Stimulated activated naive B cell treated with anti-CD40 and anti-IgM and Interleukin-4, amounts not matched to agents 10 μg/mL and 1 μg/mL and 100 μg/mL, for 72 hours (primary cell): Measurements from ENCODE around the gene IFT25.
A peak's percentile ranks its signal among the peaks of the same experiment; 100 is the strongest.

ENCODE experiments used
- ATAC-seq, 2 donors: fragments of 150-1000 bp; cut with Tn5 transposase; replicated peaks; 2 replicates each; pipeline ENCODE4 v1.10.0; 2021; ENCODE audit warnings: moderate library complexity in 1 of 2
- DNase-seq: peaks from one replicate; pipeline ENCODE4 v3.0.0; 2021
- H3K27ac Mint-ChIP-seq: one replicate; pipeline ENCODE4 v1.8.0; 2022; ENCODE audit warnings: mild to moderate bottlenecking, mixed read lengths
- H3K27me3 Mint-ChIP-seq, 2 donors: one replicate each; pipeline ENCODE4 v1.8.0; 2022; ENCODE audit warnings: mixed read lengths in 2 of 2
- H3K36me3 Mint-ChIP-seq, 2 donors: one replicate each; pipeline ENCODE4 v1.8.0; 2022; ENCODE audit warnings: mixed read lengths in 2 of 2, mild to moderate bottlenecking in 1 of 2
- H3K4me1 Mint-ChIP-seq, 2 donors: one replicate each; pipeline ENCODE4 v1.8.0; 2022; ENCODE audit warnings: mixed read lengths in 2 of 2, mild to moderate bottlenecking in 1 of 2
- H3K4me3 Mint-ChIP-seq, 2 donors: one replicate each; pipeline ENCODE4 v1.8.0; 2022; ENCODE audit warnings: mild to moderate bottlenecking in 2 of 2, mixed read lengths in 2 of 2, moderate library complexity in 1 of 2
- H3K9me3 Mint-ChIP-seq, 2 donors: one replicate each; pipeline ENCODE4 v1.8.0; 2022; ENCODE audit warnings: mixed read lengths in 2 of 2, mild to moderate bottlenecking in 1 of 2

IFT25 gene

DNA sequence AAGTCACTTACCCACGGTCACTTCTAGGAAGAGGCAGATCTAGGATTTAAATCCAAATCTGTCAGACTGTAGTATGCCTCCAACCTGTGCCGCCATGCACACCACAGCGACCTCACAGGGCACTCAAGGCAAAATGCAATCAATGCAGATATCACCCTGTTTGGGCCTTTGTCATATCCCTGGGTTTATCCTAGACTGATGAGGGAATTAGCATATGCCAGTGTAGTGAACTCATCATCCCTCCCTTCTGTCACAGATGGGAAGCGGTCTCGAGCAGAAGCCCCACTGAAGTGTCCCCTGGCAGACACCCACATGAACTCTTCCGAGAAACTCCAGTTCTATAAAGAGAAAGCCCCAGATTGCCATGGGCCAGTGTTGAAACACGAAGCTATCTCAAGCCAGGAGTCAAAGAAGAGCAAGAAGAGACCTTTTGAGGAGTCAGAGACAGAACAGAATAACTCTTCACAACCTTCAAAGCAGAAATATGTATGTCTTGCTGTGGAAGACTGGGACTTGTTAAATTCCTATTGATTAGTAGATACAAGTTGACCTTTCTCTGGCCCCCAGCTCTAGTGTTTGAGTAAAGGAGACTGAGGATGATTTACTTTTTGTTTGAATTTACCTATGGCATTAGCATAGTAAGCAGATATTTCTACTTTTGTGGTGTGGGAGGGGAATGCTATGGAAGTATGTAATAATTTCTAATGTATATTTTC lies 22.1 kb upstream of the IFT25 start:
- no peak overlapping the region for H3K27ac Mint-ChIP-seq
- no peaks in the 10 kb centered on the region for H3K4me1 Mint-ChIP-seq
- H3K9me3 Mint-ChIP-seq = no peaks in the 10 kb centered on the region
- no peaks in the 10 kb centered on the region for H3K27me3 Mint-ChIP-seq
- H3K4me3 Mint-ChIP-seq = no peak overlapping the region
- no peak for ATAC-seq
- H3K36me3 Mint-ChIP-seq = peaks cover 32 to 46% of the 10 kb centered on the region in 2 donors
- no peak for DNase-seq

DNA sequence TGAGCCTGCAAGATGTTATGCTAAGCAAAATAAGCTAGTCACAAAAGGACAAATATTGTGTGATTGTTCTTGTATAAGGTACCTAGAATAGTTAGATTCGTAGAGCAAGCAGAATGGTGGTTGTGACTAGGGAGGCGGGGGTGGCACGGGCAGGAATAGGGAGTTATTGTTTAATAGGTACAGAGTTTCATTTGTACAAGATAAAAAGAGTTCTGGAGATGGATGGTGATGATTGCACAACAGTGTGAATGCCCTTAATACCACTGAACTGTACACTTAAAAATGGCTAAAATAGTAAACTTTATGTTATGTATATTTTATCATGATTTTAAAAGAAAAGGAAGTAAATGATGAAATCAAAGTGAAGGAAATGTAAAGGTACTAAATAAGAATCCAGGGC lies 21.3 kb upstream of the IFT25 start:
- H3K4me1 Mint-ChIP-seq = no peaks in the 10 kb centered on the region
- H3K4me3 Mint-ChIP-seq = no peak overlapping the region
- DNase-seq (no peak), ATAC-seq (no peak)
- H3K27ac Mint-ChIP-seq = no peak overlapping the region
- no peaks in the 10 kb centered on the region for H3K27me3 Mint-ChIP-seq
- peaks cover 32 to 48% of the 10 kb centered on the region in 2 donors for H3K36me3 Mint-ChIP-seq
- H3K9me3 Mint-ChIP-seq = no peaks in the 10 kb centered on the region

DNA sequence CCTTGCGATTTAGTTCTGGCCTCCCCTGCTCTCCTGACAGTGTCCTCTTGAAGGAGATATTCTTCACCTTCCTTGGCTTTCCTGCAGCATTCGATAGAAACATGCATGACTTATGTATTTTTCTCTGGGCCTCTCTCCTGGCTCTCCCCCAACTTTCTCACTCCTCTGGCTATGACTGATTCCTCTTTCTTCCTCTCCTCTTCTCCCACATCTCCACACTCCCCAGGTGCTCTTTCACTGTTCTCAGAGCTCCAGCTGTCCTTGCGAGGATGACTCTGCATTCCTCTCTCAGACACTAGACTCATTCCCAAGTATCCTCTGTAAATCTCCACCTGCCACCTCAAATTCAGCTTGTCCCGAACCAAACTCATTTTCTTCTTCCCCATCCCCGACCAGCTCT lies 18.6 kb upstream of the IFT25 start:
- DNase-seq (no peak), ATAC-seq (no peak)
- Mint-ChIP-seq H3K36me3 (peaks cover 25 to 48% of the 10 kb centered on the region in 2 donors), H3K27me3 (no peaks in the 10 kb centered on the region), H3K4me3 (no peak overlapping the region), H3K27ac (no peak overlapping the region), H3K4me1 (no peaks in the 10 kb centered on the region), H3K9me3 (no peaks in the 10 kb centered on the region)

DNA sequence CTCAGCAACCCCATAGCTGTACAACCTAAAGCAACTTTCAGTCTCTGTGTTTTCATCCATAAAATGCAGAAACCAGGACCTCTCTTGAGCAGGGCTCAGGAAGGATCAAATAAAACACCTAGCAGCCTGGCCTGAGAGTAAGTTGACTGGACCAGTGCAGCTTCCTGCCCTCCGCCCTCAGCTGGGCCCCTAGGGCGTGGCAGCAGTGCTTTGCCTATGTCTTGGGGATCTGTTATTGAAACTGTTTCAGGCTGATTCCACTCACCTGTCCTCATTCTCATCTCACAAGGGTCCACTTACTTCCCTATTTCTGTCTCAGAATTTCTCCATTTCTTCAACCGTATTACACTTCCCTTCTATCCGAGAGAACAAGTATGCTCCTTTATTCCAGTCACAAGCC lies 18.0 kb upstream of the IFT25 start:
- Mint-ChIP-seq H3K4me3 (no peak overlapping the region), H3K9me3 (no peaks in the 10 kb centered on the region), H3K27me3 (no peaks in the 10 kb centered on the region), H3K27ac (no peak overlapping the region), H3K4me1 (no peaks in the 10 kb centered on the region), H3K36me3 (peaks cover 25 to 44% of the 10 kb centered on the region in 2 donors)
- DNase-seq (no peak), ATAC-seq (no peak)

DNA sequence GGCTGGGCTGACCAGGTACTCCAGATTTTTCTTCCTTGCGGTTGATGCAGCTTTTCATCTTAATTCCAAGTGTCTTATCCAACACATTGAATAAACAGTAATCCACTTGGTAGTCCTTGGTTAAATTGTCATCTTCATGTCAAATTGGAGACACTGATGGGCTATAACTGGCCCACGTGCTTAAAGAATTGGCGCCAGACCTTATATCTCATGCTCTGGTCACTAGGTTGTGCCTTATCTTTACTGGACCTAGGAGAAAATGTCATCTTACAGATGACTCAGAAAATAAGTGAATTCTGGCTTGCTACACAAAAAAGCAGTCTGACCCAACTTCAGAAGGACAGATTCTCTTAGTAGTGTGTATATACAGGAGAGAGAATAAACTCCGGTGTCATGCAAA lies 16.9 kb upstream of the IFT25 start:
- ATAC-seq = no peak
- no peak overlapping the region for H3K27ac Mint-ChIP-seq
- H3K27me3 Mint-ChIP-seq = no peaks in the 10 kb centered on the region
- H3K36me3 Mint-ChIP-seq = peaks cover 21 to 39% of the 10 kb centered on the region in 2 donors
- H3K4me3 Mint-ChIP-seq = no peak overlapping the region
- H3K4me1 Mint-ChIP-seq = no peaks in the 10 kb centered on the region
- DNase-seq = no peak
- H3K9me3 Mint-ChIP-seq = no peaks in the 10 kb centered on the region

DNA sequence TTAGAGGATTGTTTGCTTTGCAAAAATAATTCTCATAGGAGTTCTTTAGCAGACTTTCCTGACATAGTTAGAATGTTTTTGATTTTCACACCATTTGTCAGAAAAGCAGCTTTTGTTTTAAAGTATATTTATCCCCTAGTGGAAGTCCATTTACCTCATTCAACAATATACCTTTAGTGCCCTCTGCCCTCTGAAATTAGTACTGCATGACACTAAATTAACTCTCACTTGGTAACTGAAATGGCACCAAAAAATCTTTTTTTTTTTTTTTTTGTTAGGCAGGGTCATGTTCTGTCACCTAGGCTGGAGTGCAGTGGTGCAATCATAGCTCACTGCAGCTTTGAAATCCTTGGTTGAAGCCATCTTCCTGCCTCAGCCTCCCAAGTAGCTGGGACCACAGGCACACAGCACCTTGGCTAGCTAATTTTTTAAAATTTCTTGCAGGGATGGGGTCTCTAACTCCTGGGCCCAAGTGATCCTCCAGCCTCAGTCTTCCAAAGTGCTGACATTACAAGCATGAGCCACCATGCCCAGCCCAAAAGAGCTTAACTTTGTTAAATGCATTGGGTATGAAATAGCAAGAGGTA lies 14.3 kb upstream of the IFT25 start:
- Mint-ChIP-seq H3K9me3 (no peaks in the 10 kb centered on the region), H3K27ac (no peak overlapping the region), H3K27me3 (no peaks in the 10 kb centered on the region), H3K4me3 (no peak overlapping the region), H3K4me1 (no peaks in the 10 kb centered on the region), H3K36me3 (peaks cover 16 to 35% of the 10 kb centered on the region in 2 donors)
- peak; percentile 34 to 51 for ATAC-seq
- no peak for DNase-seq

DNA sequence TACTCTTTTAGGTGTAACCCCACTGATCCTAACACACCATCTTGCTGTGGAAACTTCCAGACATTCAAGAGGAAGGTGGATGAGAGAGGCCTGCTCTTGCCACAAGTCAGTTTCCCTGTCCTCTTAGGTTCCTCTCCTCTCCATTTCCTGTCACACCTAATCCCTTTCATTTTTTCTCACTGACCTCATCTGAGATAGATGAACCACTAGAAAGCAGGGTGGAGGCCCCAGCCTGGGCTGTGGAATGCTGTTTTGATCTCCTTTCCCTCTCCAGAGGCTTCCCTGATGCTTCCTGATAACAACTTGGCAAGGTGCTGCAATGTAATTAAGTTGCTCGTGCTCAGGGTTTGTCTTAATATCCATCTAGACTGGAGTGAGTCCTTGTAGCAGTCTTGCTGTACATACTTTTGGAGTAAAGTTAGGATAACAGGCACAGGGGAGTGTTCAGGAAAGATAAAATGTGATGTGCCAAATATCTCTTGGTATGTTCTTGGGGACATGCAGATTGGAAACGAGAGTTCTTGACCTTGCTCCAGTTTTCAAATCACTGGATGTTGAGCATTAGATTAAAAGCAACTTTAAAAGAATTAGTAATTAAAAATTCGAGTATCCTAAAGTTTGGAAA lies 11.8 kb upstream of the IFT25 start:
- Mint-ChIP-seq H3K4me3 (no peak overlapping the region), H3K27ac (peak overlapping the region; percentile 44), H3K4me1 (no peaks in the 10 kb centered on the region), H3K27me3 (no peaks in the 10 kb centered on the region), H3K9me3 (no peaks in the 10 kb centered on the region), H3K36me3 (peaks cover 10 to 19% of the 10 kb centered on the region in 2 donors)
- DNase-seq = no peak
- no peak for ATAC-seq

DNA sequence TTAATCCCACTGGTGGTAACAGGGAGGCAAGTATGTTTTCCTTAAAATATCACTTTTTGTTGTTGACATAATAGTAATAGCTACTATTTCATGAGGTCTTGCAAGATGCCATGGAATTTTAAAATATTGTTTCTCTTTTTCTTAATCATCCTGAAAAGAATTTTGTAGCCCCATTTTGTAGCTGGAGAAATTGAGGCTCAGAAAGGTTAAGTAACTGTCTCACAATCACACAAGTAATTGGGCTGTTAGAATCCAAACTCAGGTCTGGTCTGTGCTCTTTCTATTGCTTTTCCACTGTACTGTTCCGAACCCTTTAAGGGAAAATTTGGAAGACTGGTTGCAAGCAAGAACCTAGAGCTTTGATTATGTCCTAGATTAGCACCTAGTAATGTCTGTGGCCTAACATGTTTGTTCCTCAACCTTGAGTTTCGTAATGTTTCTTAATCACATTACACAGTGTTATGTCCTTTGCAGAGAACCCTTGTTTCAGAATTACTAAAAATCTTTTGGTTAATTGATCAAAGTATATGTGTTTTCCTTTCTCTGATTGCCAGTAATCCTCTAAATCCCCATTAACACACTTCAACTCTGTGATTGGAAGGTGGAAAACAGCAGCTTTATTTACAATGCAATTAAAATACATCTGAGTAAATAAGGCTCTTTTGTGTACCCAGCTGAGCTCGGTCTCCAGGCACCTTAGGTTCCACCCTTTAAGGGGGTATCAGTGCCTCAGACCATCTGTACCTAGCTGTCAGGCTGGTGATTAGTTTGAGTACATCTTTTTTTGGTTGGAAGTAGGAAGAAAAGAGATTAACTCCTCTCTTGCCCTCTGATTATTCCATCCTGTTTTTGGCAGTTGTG lies 11.0 kb upstream of the IFT25 start:
- no peaks in the 10 kb centered on the region for H3K4me1 Mint-ChIP-seq
- H3K27ac Mint-ChIP-seq = no peak overlapping the region
- no peaks in the 10 kb centered on the region for H3K9me3 Mint-ChIP-seq
- DNase-seq (no peak), ATAC-seq (no peak)
- no peaks in the 10 kb centered on the region for H3K27me3 Mint-ChIP-seq
- peaks cover 10 to 19% of the 10 kb centered on the region in 2 donors for H3K36me3 Mint-ChIP-seq
- H3K4me3 Mint-ChIP-seq = no peak overlapping the region

DNA sequence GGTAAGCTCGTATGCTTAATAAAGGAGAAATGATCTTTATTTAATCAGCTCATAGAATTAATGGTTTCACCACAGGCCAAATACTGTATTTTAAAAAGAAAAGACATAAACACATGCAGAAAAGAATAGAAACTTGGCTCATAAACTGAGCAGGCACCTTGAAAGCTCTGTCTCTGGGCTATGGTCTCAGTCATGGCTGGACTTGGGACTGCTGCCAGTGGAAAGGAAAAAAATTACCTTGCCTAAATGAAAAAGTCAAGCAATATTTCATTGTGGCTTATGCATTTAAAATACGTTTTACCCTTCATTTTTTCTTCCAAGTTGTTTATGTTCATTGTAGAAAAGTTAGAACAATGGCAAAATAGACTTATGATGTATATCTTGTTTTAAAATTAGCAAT lies 8.6 kb upstream of the IFT25 start:
- no peak overlapping the region for H3K27ac Mint-ChIP-seq
- H3K36me3 Mint-ChIP-seq = peaks cover 10 to 13% of the 10 kb centered on the region in 2 donors

DNA sequence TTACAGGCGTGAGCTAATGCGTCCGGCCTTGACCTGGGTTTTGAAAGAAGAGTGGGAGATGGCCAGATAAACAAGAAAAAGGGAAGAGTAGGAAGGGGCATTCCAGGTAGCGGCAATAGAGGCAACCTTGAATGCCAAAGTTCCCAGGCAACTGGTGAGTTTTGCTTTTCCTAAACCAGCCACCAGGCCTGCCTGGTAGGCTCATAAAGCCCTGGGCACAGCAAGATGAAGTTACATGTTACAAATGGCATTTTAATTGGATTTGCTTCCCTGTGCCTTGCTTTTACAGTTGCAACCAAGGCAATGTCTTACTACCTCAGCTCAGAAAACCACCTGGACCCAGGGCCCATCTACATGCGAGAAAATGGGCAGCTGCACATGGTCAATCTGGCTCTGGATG lies 6.2 kb upstream of the IFT25 start:
- no peak overlapping the region for H3K4me3 Mint-ChIP-seq
- no peaks in the 10 kb centered on the region for H3K9me3 Mint-ChIP-seq
- H3K27ac Mint-ChIP-seq = no peak overlapping the region
- peaks cover 6 to 9% of the 10 kb centered on the region in 2 donors for H3K36me3 Mint-ChIP-seq
- no peak for DNase-seq
- no peaks in the 10 kb centered on the region for H3K27me3 Mint-ChIP-seq
- no peak for ATAC-seq
- peaks cover 8 to 18% of the 10 kb centered on the region in 2 donors for H3K4me1 Mint-ChIP-seq

More for the DNA sequence above, 8.6 kb upstream of the IFT25 start:
- DNase-seq = no peak
- Mint-ChIP-seq H3K27me3 (no peaks in the 10 kb centered on the region), H3K4me3 (no peak overlapping the region), H3K4me1 (peaks cover 0 to 10% of the 10 kb centered on the region in 2 donors), H3K9me3 (no peaks in the 10 kb centered on the region)
- ATAC-seq = no peak

DNA sequence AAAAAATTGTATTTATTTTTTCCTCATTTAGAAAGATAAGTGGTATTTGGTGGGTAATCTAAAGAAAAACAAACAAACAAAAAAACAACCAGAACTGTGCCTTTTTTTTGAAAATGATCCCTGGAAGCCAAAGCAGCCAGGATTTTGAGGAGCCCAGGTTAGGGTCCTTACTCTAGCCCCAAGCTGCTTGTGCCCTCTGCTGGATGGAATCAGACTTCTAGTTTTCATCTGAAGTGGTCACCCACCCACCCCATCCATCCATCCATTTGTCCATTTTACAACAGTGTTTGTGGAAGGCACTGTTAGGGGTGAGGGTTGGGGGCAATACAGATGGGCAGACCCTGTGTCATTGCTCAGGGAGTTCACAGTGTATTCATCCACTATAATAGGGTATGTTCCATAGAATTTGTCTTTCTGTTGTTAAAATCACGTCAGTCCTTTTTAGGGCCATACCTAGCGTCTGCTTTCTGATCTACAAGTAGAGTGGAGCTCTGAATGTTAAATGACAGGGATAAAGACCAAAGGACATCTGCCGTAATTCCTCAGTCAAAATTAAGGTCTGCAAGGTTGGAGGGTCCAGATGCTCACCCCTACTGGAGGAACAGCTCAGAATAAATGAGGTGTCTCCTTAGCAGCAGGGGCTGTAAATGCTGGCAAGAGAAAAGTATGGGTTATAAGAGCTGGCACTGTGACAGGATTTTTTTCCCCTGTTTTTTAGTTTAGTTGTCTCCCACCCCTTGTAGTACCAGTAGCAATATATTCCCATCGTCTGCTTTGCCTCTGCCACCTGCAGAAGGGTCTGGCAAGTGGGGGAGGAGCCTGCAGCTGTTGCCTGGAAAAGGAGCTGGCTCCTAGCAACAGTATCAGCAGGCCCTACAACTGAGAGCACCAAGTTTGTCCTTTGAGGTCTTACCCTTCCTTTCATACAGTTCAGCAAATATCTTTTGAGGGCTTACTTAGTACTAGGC lies 3.8 kb upstream of the IFT25 start:
- Mint-ChIP-seq H3K27ac (no peak overlapping the region), H3K4me1 (peaks cover 16 to 28% of the 10 kb centered on the region in 2 donors), H3K9me3 (no peaks in the 10 kb centered on the region)

DNA sequence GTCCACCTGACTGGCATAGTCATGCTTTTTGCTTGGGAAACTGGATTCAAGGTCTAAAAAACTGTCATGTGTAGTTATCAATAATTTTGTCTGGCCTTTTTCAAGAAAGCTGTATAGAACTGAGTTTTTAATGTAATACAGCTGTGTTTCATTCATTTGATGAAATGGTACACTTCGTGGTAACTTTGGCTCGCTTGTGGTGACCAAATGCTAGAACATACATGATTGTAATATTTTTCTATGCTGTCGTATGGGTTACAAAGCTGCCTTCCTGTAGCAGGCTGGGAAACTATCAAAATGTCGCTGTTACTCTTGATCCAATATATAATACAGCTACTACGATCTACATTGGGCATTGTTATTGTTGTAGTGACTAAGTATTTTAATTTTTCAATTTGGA lies 2.8 kb upstream of the IFT25 start:
- Mint-ChIP-seq H3K27me3 (no peaks in the 10 kb centered on the region), H3K4me1 (peaks cover 21 to 38% of the 10 kb centered on the region in 2 donors), H3K36me3 (peaks cover 9 to 12% of the 10 kb centered on the region in 2 donors), H3K9me3 (no peaks in the 10 kb centered on the region), H3K4me3 (no peak overlapping the region), H3K27ac (no peak overlapping the region)
- ATAC-seq (no peak), DNase-seq (no peak)

More for the DNA sequence above, 3.8 kb upstream of the IFT25 start:
- Mint-ChIP-seq H3K4me3 (peak overlapping the region in 1 of 2 donors; percentile 19), H3K36me3 (peaks cover 12% of the 10 kb centered on the region in 2 donors), H3K27me3 (no peaks in the 10 kb centered on the region)
- no peak for ATAC-seq
- no peak for DNase-seq

DNA sequence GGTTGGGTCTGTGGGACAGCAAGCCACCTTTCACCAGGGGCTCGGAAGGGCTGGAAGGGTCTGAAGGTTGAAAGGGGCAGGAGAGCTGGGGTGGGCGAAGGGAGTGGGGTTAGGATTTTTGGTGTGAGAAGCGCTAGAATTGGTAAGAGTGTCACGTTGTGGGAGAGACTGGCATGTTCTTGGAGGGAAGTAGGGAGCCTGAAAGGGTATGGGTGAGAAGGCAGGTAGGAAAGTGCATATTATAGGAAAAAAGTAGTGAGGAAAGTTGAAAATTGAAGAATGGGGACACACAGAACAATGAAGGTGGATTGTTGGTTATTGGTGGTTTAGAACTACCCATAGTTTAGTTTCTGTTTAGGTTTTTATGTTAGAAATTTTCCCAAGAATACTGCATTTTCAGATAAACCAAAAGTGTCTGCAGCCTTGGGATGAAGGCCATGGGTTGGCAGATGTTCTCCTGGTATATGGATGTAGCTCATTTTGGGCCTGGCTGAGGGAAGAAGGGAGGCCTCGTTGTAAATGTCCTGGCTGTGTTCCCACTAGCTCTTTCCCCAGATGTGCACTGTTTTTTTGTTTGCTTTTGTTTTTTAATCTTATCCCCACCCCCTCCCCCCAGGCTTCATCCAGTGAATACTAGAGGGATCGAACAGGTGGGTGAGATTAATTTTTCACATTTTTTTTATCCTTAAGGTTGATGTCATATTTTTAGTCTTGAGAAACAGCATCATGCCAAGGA lies 1.8 kb upstream of the IFT25 start:
- Mint-ChIP-seq H3K27ac (peak overlapping the region; percentile 93), H3K36me3 (peaks cover 9 to 12% of the 10 kb centered on the region in 2 donors), H3K4me3 (peak overlapping the region; percentile 88 to 98), H3K27me3 (no peaks in the 10 kb centered on the region), H3K9me3 (no peaks in the 10 kb centered on the region), H3K4me1 (peaks cover 24 to 47% of the 10 kb centered on the region in 2 donors)
- ATAC-seq (no peak), DNase-seq (no peak)
